ENCODE data around the gene PARD3B.
"Not testable (repeated sequence)": the region's sequence is repeated elsewhere in the genome, so short reads cannot be mapped to it uniquely, and the experiment has no call there.

The PARD3B gene

GRCh38 chr2:205451901-205452512 lies 906.7 kb downstream of the PARD3B start:
- no peak for DNase-seq

GRCh38 chr2:205453202-205453601 lies 907.9 kb downstream of the PARD3B start:
- DNase-seq: no peak

- no peak for DNase-seq
Measured at GRCh38 chr2:205456682-205457081, 911.4 kb downstream of the PARD3B start.

GRCh38 chr2:205460217-205460616 lies 914.9 kb downstream of the PARD3B start:
- DNase-seq: no peak

- no peak for DNase-seq
Measured at GRCh38 chr2:205461169-205461568, 915.9 kb downstream of the PARD3B start.

- peak; percentile 41 for DNase-seq
Measured at GRCh38 chr2:205461678-205462665, 916.7 kb downstream of the PARD3B start.

GRCh38 chr2:205462681-205463345 lies 917.5 kb downstream of the PARD3B start:
- peak; percentile 34 for DNase-seq

- DNase-seq: no peak
Measured at GRCh38 chr2:205463466-205464025, 918.3 kb downstream of the PARD3B start.

- DNase-seq: no peak
Measured at GRCh38 chr2:205464681-205465080, 919.4 kb downstream of the PARD3B start.

GRCh38 chr2:205465791-205466190 lies 920.5 kb downstream of the PARD3B start:
- no peak for DNase-seq

- DNase-seq: no peak
Measured at GRCh38 chr2:205471776-205472175, 926.5 kb downstream of the PARD3B start.

- DNase-seq: no peak
Measured at GRCh38 chr2:205473791-205474190, 928.5 kb downstream of the PARD3B start.

- DNase-seq: peak; percentile 85
Measured at GRCh38 chr2:205474741-205475415, 929.6 kb downstream of the PARD3B start.

- no peak for DNase-seq
Measured at GRCh38 chr2:205475416-205475768, 930.1 kb downstream of the PARD3B start.

- peak; percentile 38 for DNase-seq
Measured at GRCh38 chr2:205477016-205477705, 931.9 kb downstream of the PARD3B start.

- no peak for DNase-seq
Measured at GRCh38 chr2:205481861-205482260, 936.6 kb downstream of the PARD3B start.

- peak; percentile 38 for DNase-seq
Measured at GRCh38 chr2:205482399-205483081, 937.3 kb downstream of the PARD3B start.

- DNase-seq: no peak
Measured at GRCh38 chr2:205483095-205483494, 937.8 kb downstream of the PARD3B start.

- no peak for DNase-seq
Measured at GRCh38 chr2:205484215-205484614, 938.9 kb downstream of the PARD3B start.

- DNase-seq: no peak
Measured at GRCh38 chr2:205484764-205485163, 939.5 kb downstream of the PARD3B start.

GRCh38 chr2:205493528-205493927 lies 948.3 kb downstream of the PARD3B start:
- not testable (repeated sequence) for DNase-seq

Measured in fibroblast of upper back skin (primary cell).